Measurements from ENCODE around the gene ZFX.

Gene ZFX

DNA sequence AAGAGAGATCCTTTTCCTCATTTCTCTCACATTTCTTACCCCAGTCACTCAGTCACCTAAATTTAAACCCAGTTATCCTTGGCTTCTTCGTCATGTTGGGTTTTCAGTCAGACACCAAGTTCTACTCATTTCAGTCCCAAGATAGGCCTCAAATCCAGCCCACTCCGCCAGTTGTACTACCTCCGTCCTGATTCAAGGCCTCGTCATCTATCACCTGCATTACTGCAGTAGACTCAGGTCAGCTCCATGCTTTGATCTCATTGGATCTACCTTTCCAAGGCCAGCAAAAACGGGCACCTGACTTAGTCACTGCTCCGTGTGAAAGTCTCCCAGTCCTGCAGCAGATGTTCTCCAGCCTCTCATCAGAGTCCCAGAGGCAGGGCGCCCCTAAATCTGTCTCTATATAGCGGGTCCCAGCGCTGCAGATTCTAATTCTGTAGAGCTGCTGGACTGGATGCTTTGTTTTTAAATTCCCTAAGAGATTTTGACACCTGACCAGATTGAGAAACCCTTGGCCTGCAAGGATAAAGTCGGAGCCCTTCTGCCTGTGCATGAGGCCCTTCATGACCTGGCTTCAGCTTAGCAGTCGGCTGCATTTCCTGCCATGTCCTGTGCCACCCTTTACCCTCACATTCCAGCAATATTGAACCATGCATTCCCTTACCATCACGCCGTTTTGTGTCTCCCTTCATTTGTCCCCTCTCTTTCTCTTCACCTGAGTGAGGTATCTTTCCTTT lies 53.7 kb downstream of the ZFX start:
- no peak for DNase-seq

GRCh38 chrX:24204331-24204730 lies 54.8 kb downstream of the ZFX start:
- DNase-seq = no peak

- no peak for DNase-seq
Measured at GRCh38 chrX:24204958-24205357, 55.4 kb downstream of the ZFX start.

- DNase-seq = no peak
Measured at GRCh38 chrX:24207826-24208225, 58.3 kb downstream of the ZFX start.

GRCh38 chrX:24208496-24209240 lies 59.1 kb downstream of the ZFX start:
- DNase-seq = no peak

DNA sequence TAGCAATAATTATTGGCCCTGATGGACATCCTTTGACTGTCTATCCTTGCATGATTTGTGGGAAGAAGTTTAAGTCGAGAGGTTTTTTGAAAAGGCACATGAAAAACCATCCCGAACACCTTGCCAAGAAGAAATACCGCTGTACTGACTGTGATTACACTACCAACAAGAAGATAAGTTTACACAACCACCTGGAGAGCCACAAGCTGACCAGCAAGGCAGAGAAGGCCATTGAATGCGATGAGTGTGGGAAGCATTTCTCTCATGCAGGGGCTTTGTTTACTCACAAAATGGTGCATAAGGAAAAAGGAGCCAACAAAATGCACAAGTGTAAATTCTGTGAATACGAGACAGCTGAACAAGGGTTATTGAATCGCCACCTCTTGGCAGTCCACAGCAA lies 60.7 kb downstream of the ZFX start:
- DNase-seq = no peak

DNA sequence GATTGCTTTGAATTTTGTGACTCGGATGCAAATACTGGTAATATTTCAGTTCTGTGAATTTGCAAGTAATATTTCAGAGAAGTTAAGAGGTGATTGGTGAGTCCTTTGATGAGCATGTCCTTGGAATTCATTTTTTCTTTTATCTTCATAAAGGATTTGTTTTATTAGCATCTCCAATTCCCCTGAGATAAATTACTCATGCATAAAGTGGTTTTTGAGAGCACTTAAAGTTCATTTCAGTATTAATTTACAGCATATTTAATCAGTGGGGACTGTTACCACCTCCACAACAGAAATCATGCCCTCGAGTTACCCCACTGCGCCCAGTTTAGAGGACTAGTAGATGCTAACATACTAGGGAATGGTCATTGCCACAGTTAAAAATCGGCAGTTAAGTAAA lies 65.0 kb downstream of the ZFX start:
- DNase-seq = no peak

- no peak for DNase-seq
Measured at GRCh38 chrX:24215272-24215671, 65.7 kb downstream of the ZFX start.

DNA sequence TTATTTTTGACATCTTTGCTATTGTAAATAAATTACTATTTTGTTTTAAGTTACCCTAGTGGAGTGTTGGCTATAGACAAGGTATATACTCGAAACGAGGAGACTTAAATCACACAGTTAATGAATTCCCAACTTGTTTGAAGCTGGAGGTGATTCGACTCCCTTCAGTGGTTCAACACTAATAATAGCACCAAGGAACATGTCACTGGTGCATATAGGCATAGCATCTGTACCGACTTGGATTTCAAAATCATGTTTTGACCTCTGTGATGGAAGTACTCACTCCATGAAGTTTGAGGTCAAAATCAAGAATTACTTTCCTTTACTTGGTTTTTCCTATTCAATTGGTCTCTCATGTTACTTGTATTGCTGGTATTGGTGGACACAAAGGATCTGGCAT lies 66.5 kb downstream of the ZFX start:
- DNase-seq = no peak

DNA sequence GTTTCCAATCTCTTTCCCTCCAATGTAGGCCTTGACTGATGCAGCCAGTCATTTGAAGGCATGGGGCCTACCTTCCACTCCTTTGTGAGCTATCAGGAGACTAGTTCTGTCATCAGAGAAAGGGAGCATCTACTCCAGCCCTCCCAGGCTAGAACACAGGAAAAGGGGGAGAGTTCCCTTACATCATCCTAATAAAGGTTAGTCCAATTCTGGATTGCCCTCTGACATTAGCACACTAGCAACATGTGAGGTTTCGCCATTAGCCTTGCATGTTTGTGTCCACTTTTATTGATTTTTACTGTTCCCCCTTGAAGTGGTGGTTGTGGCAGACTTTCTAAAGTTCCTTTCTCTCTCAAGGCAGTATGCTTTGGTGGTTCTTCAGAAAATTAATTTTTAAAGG lies 67.3 kb downstream of the ZFX start:
- no peak for DNase-seq

GRCh38 chrX:24219320-24219719 lies 69.8 kb downstream of the ZFX start:
- DNase-seq = no peak

- DNase-seq = no peak
Measured at GRCh38 chrX:24221872-24222271, 72.3 kb downstream of the ZFX start.

DNA sequence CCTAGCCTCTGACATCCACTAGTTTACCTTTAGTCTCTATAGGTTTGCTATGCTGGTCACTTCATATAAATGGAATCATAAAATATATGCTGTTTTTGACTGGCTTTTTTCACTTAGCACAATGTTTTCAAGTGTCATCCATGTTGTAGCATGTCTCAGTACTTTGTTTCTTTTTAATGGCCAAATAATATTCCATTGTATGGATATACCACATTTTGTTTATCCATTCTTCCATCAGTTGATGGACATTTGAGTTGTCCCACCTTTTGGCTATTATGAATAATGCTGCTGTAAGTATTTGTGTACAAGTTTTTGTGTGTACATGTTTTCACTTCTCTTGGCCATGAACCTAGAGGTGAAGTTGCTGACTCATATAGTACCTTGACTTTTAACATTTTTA lies 75.7 kb downstream of the ZFX start:
- DNase-seq = no peak

- DNase-seq = no peak
Measured at GRCh38 chrX:24226176-24226575, 76.6 kb downstream of the ZFX start.

DNA sequence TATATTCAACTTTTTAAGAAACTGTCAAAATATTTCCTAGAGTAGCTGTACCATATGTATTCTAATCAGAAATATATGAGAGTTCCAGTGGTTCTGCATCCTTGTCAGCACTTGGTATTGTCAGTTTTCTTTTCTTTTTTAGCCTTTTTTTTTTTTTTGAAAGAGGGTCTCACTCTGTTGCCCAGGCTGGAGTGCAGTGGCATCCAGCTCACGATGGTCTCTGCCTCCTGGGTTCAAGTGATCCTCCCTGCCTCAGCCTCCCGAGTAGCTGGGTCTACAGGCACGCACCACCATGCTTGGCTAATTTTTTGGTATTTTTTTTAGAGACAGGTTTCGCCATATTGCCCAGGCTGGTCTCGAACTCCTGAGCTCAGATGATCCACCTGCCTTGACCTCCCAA lies 79.1 kb downstream of the ZFX start:
- DNase-seq = no peak

GRCh38 chrX:24229400-24229879 lies 79.9 kb downstream of the ZFX start:
- no peak for DNase-seq

DNA sequence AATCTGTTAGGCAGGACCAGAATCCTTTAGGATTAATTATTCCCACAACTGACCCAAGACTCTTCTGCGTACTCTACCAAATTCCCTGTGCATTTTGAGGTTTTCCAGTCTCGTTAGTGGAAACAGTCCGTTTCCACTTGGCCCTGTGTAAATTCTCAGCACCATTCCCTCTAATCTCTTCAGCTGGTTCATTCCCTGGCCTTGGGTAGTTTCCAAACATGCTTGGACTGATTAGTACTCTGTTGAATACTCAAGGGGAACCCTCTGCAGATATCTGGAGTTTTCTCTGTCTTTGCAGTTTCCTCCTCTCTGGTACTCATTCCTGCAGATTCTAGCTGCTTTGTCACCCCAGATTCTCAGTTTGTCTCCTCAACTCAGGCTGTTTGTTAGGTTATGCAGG lies 80.4 kb downstream of the ZFX start:
- no peak for DNase-seq

GRCh38 chrX:24231131-24231540 lies 81.6 kb downstream of the ZFX start:
- no peak for DNase-seq

GRCh38 chrX:24231641-24232179 lies 82.2 kb downstream of the ZFX start:
- DNase-seq = no peak

- DNase-seq = no peak
Measured at GRCh38 chrX:24232796-24233195, 83.3 kb downstream of the ZFX start.

DNA sequence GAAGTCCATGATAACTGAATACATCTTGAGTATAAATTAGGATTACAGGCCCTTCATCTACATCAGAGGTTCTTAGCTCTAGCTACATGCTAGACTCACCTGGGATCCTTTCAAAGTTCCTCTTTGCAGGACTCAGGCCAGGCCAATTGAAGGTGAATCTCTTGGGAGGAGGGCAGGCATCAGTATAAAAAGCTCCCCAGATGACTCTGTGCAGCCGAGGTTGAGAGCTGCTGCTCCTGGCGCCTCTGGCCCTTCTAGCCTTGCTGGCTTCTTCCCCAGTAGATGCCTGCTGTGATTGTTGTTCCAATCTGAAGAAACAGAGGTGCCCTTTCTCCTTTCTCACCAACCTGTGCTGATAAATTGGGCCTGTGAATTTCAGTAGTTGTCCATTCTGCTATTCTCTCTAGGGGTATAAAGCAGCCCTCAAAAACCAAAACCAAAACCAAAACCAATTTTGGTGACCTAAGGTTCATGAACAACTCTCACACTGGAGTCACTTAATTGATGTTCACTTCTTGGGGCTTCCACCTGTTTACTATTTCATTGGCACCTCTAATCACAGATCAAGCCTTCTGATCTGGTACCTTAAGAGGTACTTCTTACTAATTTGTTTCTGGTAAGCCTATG lies 85.7 kb downstream of the ZFX start:
- no peak for DNase-seq

- no peak for DNase-seq
Measured at GRCh38 chrX:24241822-24242648, 92.5 kb downstream of the ZFX start.

GRCh38 chrX:24242649-24243175 lies 93.2 kb downstream of the ZFX start:
- no peak for DNase-seq
